HG02678 (cell line): ENCODE measurements around the gene AEBP2.
"Not testable (repeated sequence)": the region's sequence is repeated elsewhere in the genome, so short reads cannot be mapped to it uniquely, and the experiment has no call there.

Experiments used
- ATAC-seq: cut with Tn5 transposase; IDR thresholded peaks from one replicate; pipeline ENCODE4 v1.9.1; 2021; ENCODE audit warnings: mild to moderate bottlenecking, moderate library complexity; ENCODE audit not compliant: unreplicated experiment

Gene AEBP2

GRCh38 chr12:19453961-19454360 is 14.7 kb downstream of the AEBP2 start:
- ATAC-seq = no peak

- ATAC-seq = no peak
Observed at GRCh38 chr12:19454837-19455236, 15.5 kb downstream of the AEBP2 start.

GRCh38 chr12:19456176-19456575 is 16.9 kb downstream of the AEBP2 start:
- no peak for ATAC-seq

- no peak for ATAC-seq
Observed at GRCh38 chr12:19457561-19457960, 18.3 kb downstream of the AEBP2 start.

DNA sequence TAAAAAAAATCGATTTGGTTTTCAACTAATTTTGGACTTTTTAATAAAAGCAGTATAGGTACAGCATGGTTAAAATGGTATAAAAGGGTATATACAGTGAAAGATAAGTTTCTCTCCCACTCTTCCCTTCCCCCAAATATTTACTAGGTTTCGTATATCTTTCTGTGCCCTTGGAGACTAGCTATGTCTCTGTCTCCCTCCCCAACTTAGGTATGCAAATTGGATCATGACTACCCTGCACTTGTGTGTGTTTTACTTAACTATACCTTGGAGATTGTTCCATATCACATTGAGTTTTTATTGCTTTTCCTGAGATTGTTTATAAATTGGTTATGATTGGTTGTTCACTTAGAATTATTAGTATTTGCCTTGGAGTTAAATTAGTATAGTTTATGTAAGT is 19.4 kb downstream of the AEBP2 start:
- peak; percentile 47 for ATAC-seq

- no peak for ATAC-seq
Observed at GRCh38 chr12:19461999-19462398, 22.7 kb downstream of the AEBP2 start.

- no peak for ATAC-seq
Observed at GRCh38 chr12:19462406-19462805, 23.1 kb downstream of the AEBP2 start.

- ATAC-seq = no peak
Observed at GRCh38 chr12:19464192-19464580, 24.9 kb downstream of the AEBP2 start.

- no peak for ATAC-seq
Observed at GRCh38 chr12:19465711-19466110, 26.4 kb downstream of the AEBP2 start.

DNA sequence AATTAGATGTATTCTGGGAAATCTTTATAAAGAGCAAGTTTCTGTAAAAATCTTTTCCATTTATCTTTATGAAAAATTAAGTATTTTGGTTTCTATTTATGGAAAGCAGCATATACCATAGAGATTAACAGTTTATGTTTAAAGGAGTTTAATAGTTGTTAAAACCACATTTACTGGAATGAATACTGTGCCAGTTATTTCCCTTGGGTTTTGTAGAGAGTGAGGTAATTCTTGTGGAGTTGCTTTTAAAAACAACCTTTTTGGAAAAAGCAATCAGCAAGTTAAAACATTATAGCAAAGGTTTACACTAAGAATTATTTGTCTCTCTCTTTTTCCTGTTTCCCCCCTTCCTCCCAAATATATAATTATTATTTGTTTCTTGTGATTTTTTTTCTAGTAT is 34.9 kb downstream of the AEBP2 start:
- no peak for ATAC-seq

DNA sequence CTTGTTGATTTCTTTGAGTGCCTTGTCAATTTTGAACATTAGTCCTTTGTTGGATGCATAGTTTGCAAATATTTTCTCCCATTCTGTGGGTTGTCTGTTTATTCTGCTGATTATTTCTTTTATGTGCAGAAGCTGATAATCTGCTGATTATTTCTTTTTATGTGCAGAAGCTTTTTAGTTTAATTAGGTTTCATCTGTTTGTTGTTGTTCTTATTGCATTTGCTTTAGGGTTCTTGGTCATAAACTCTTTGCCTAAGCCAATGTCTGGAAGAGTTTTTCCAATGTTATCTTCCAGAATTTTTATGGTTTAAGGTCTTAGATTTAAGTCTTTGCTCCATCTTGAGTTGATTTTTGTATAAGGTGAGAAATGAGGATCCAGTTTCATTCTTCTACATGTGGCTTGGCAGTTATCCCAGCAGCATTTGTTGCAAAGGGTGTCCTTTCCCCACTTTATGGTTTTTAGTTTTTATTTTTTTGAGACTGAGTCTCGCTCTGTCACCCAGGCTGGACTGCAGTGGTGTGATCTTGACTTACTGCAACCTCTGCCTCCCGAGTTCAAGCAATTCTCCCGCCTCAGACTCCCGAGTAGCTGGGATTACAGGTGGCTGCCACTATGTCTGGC is 36.7 kb downstream of the AEBP2 start:
- ATAC-seq = not testable (repeated sequence)

DNA sequence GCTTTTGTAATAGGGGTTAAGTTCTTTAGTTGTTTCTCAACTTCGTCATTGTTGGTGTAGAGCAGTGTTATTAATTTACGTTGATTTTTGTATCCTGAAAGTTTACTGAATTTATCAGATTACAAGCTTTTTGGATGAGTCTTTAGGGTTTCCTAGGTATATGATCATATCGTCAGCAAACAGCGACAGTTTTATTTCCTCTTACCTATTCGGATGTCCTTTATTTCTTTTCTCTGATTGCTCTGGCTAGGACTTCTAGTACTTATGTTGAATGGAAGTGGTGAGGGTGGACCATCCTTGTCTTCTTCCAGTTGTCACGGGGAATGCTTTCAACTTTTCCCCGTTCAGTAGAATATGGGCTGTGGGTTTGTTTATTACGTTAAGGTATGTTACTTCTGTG is 37.8 kb downstream of the AEBP2 start:
- ATAC-seq = no peak

DNA sequence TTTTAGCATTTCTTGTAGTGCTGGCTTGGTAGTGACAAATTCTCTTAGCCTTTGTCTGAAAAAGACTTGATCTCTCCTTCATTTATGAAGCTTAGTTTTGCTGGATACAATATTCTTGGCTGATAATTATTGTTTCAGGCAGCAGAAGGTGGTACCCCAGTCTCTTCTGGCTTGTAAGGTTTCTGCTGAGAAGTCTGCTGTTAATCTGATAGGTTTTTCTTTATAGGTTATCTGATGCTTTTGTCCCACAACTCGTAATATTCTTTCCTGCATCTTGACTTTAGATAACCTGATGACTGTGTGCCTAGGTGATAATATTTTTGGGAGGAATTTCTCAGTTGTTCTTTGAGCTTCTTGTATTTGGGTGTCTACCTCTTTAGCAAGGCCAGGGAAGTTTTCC is 41.2 kb downstream of the AEBP2 start:
- ATAC-seq = no peak

GRCh38 chr12:19482036-19482435 is 42.7 kb downstream of the AEBP2 start:
- no peak for ATAC-seq

GRCh38 chr12:19482551-19483109 is 43.3 kb downstream of the AEBP2 start:
- ATAC-seq = peak; percentile 89

DNA sequence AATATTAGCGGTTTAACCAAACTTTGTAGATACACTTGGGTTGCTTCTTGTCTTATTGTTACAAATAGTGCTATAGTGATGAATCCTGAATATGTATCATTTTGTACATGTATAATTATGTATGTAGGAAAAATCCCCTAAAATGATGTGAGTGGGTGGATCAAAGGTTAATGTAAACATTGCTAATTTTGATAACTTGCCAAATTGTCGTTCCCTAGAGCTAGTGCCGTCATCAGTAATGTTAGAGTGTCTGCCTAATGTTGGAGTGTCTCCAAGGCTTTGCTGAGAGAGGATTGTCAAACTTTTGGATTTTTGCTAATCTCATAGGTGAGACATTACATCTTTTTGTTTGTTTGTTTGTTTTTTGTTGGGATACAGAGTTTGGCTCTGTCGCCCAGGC is 44.4 kb downstream of the AEBP2 start:
- no peak for ATAC-seq

- no peak for ATAC-seq
Observed at GRCh38 chr12:19484738-19485137, 45.4 kb downstream of the AEBP2 start.

- no peak for ATAC-seq
Observed at GRCh38 chr12:19485240-19485639, 45.9 kb downstream of the AEBP2 start.

GRCh38 chr12:19489168-19489567 is 49.9 kb downstream of the AEBP2 start:
- no peak for ATAC-seq

DNA sequence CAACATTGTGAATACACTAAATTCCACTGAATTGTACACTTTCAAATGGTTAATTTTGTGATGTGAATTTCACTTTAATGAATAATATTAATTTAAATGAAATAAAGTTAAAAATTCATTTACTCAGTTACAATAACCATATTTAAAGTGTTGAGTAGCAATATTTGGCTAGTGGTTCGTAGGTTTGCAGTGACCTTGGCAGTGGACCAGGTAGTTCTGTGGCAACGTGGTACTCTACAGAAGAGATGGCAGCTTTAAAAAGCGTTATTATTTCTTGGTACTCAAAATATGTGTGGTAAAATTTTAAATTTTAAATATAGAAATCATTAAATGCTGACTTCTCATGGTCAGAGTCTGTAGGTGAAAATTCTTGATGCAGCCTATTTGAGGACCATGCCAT is 51.6 kb downstream of the AEBP2 start:
- no peak for ATAC-seq

DNA sequence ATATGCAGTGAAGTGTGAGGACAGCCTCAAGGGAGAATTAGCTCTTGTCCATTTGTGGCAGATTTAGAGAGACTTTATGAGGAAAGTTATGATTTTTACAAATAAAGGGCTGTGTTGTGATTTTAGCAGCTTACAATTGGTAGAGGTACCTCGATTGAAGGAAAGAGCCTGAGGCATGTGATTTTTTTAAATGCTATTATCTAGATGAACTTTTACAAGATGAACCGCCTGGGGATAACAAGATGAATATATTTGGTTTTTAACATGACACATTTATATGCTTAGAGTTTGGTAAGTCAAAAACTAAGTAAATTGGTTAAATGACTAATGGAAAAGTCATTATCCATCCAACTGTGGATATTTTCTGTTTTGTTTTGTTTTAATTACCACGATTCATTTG is 52.6 kb downstream of the AEBP2 start:
- no peak for ATAC-seq

- no peak for ATAC-seq
Observed at GRCh38 chr12:19496219-19496878, 57.1 kb downstream of the AEBP2 start.

DNA sequence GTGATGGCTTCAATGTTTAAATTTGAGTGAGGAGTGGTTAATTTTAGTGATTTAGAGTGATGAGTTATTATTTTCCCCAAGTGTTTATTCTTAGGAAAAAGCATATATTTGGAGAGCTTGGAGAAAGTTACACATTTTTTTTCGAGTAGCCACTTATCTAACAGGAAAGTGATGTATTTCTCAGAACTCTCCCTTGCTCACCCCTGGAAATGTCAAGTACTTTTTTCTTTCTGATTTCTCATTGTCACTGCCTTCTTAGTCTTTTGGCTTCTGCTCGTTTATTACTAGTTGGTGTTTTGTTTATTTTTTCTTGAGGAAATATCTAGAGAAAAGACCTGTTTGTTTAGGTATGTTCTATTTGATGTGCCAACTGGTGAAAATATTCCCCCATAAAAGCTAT is 58.8 kb downstream of the AEBP2 start:
- no peak for ATAC-seq
